AG04449 (cell line): ENCODE results near the gene GREB1L.
"Not testable (repeated sequence)": the region's sequence is repeated elsewhere in the genome, so short reads cannot be mapped to it uniquely, and the experiment has no call there.

ENCODE experiments used
- CTCF ChIA-PET: fragments of 350-600 bp; formaldehyde crosslinking; extraction: SDS; loops from one replicate; lab custom pipeline; 2021; ENCODE audit warnings: antibody characterized with exemption; lab: Yijun Ruan, JAX
- POLR2A ChIA-PET: fragments of 400-600, 350-600 bp; formaldehyde crosslinking; extraction: SDS; loops from one replicate; lab custom pipeline; 2020; ENCODE audit warnings: antibody characterized with exemption, inconsistent platforms; lab: Yijun Ruan, JAX
- DNase-seq: peaks from one replicate; pipeline ENCODE4 v3.0.0-alpha.2; 2010; ENCODE audit warnings: low read depth, low spot score
- H3K4me3 ChIP-seq: 2 replicates; pipeline ENCODE4 v1.5.1; 2011; ENCODE audit warnings: low read depth, mild to moderate bottlenecking, control low read depth, low read length
- CTCF ChIP-seq: IDR thresholded peaks from one replicate; pipeline ENCODE4 v1.5.1; 2011; ENCODE audit warnings: mild to moderate bottlenecking, moderate library complexity, low read length, control low read depth, inconsistent platforms; ENCODE audit not compliant: insufficient read depth; ENCODE audit errors: missing control alignments

Gene GREB1L

DNA sequence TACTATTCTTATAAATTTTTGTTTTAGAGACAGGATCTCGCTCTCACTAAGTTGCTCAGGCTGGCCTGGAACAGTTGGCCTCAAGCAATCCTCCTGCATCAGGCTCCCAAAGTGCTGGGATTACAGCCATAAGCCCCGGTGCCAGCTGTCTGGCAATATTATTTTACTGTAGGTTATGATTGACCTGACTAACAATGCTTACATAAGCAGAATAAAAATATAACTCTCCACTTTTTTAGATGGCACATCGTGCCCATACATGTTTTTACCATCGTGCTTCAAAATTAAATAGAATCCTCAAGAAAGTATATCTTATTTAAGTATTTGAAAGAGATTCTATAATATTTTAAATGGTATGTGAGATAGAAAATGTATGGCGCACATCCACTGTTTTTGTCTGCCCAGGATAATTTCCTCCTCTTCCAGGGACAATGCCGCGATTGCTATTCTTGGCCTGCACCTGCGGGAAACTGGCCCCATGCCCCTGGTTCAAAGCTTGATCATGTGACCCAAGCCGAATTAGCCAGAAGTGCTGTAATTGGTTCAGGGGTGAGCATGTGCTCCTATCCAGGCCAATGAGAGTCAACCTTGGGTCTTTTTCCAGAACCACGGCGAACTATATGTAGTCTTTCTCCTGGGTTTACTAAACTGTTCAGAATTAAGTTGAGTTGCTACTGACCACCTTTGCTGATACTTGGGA, 38.3 kb upstream of the GREB1L start:
- POLR2A ChIA-PET: no interaction called here
- CTCF ChIA-PET: interaction anchor here (1.4 kb wide), 1 partner anchor 241 kb away, joined by 4 read pairs; no protein-coding TSS in a partner anchor
- H3K4me3 ChIP-seq: no peak overlapping the region
- no peak for TF ChIP-seq CTCF
- no peak for DNase-seq

DNA sequence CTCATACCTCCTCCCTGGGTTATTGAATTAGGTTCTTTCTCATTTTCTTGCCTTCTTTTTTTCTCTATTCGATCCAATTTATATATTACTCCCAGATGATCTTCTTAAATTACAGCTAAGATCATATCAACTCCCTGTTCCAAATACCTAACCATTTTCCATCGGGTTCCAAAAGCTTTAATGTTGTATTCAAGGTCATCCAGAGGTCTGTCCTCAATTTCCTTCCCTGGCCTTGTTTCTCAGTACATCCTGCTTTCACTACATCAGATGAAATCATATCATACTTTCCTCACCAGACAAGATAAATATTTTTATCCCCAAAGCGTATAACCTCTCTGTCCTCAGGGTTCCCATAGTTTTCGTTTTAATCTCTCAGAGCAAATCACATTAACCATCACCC, 36.3 kb upstream of the GREB1L start:
- POLR2A ChIA-PET: no interaction called here
- TF ChIP-seq CTCF: no peak
- no peak for DNase-seq
- CTCF ChIA-PET: interaction anchor here (5.5 kb wide), 1 partner anchor 11 kb away, joined by 26 read pairs; no protein-coding TSS in a partner anchor
- no peak overlapping the region for H3K4me3 ChIP-seq

GRCh38 chr18:21210278-21210677, 31.8 kb upstream of the GREB1L start:
- H3K4me3 ChIP-seq: no peak overlapping the region
- TF ChIP-seq CTCF: no peak
- ChIA-PET CTCF (interaction anchor here (1.7 kb wide), 1 partner anchor 18 kb away, joined by 4 read pairs; no protein-coding TSS in a partner anchor), POLR2A (no interaction called here)
- DNase-seq: no peak

DNA sequence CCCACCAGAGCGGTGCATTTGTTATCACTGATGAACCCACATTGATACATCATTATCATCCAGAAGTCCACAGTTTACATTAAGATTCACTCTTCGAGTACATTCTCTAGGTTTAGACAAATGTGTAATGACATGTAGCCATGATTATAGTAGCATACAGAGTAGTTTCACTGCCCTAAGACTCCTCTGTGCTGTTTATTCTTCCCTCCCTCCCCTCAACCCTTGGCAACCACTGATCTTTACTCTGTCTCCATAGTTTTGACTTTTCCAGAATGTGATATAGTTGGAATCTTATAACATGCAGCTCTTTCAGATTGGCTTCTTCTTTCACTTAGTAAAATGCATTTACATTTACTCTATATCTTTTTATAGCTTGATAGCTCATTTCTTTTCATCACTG, 31.2 kb upstream of the GREB1L start:
- POLR2A ChIA-PET: no interaction called here
- CTCF ChIA-PET: interaction anchor here (1.7 kb wide), 1 partner anchor 18 kb away, joined by 4 read pairs; no protein-coding TSS in a partner anchor

DNA sequence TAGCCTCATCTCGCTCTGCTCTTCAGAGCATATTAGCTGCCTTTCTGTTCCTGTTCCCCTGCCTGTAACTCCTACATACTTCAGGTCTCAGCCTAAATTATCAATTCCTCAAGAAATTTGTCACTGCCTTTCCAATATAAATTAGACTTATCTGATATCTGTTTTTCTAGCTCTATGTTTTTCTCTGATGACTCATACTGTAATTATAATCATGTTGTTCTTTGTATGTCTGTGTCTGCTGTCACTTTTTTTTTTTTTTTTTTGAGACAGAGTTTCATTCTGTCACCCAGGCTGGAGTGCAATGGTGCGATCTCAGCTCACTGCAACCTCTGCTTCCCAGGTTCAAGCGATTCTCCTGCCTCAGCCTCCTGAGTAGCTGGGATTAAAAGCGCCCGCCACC, 27.6 kb upstream of the GREB1L start:
- POLR2A ChIA-PET, DNase-seq, H3K4me3 ChIP-seq: not testable (repeated sequence)
- CTCF ChIA-PET: interaction anchor here (0.7 to 3.1 kb wide), 5 partner anchors 19 to 777 kb away, joined by 3 to 11 read pairs (median 4); no protein-coding TSS in a partner anchor

More for the DNA sequence above, 31.2 kb upstream of the GREB1L start:
- TF ChIP-seq CTCF: no peak
- no peak for DNase-seq
- no peak overlapping the region for H3K4me3 ChIP-seq

DNA sequence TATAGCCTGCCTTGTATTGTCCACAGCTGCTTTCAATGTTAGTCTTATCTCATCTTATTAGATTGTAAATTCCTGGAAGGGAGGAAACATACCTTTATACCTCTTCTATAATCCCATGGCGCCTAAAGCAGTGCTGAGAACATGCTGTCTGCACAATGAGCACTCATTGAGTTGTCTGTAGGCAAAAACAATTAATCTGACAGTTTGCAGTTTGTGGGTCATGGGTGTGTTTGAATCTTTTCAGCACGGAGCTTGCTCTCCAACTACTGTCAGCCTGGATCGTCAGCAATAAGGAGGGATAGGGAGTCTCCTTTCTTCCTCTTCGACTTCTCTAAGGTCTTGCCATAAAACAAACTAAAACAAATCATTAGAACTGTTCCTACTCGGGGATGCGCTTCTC, 26.5 kb upstream of the GREB1L start:
- no peak for TF ChIP-seq CTCF
- ChIA-PET POLR2A (interaction anchor here (0.6 kb wide), 1 partner anchor 14 kb away, joined by 4 read pairs; no protein-coding TSS in a partner anchor), CTCF (interaction anchor here (1.6 to 3.1 kb wide), 3 partner anchors 20 to 35 kb away, joined by 4 to 11 read pairs (median 5); no protein-coding TSS in a partner anchor)
- H3K4me3 ChIP-seq: no peak overlapping the region
- DNase-seq: no peak
